GM12878 (cell line): ENCODE data around the gene FBXO8. TPM values are rescaled to one million over a fixed set of nuclear protein-coding genes. Genes with fewer than 3 reads are reported as not detected.

Experiments
- ATAC-seq: fragments of 200-7000 bp; cut with Tn5 transposase; 3 replicates; pipeline ENCODE4 v1.9.1; 2020; ENCODE audit warnings: mild to moderate bottlenecking, moderate library complexity
- BruUV-seq: library from RNA; stranded (reverse); fragments of 400-500 nt; replicated peaks from 2 replicates; lab custom pipeline; 2021; lab: Mats Ljungman, UMichigan
- CTCF ChIA-PET: fragments of 300-600 bp; sonication (Branson Sonifier 250); formaldehyde crosslinking; extraction: SDS; loops from one replicate; lab custom pipeline; 2021; ENCODE audit warnings: inconsistent platforms; lab: Yijun Ruan, JAX
- POLR2A ChIA-PET: fragments of 350-600 bp; formaldehyde crosslinking; extraction: SDS; loops from one replicate; lab custom pipeline; 2021; ENCODE audit warnings: inconsistent platforms; lab: Charles Lee
- RAD21 ChIA-PET: fragments of 300-600 bp; sonication (Branson Sonifier 250); formaldehyde crosslinking; loops from one replicate; lab custom pipeline; 2023; ENCODE audit warnings: antibody characterized with exemption; ENCODE audit not compliant: unreplicated experiment; lab: Charles Lee
- SMC1A ChIA-PET: fragments of 300-600 bp; sonication (Branson Sonifier 250); formaldehyde crosslinking; loops from one replicate; lab custom pipeline; 2023; ENCODE audit not compliant: unreplicated experiment, uncharacterized antibody; lab: Charles Lee
- DNase-seq: peaks from one replicate; pipeline ENCODE4 v3.0.0-alpha.2; 2011; ENCODE audit warnings: low read depth, low spot score
- FAIRE-seq: peaks from 3 replicates; lab custom pipeline; 2011; peaks lifted over from hg19 to GRCh38; lab: Jason Lieb, UNC
- H2AFZ ChIP-seq: 2 replicates; pipeline ENCODE4 v1.6.0; 2011; ENCODE audit warnings: low read depth, low read length, control low read depth; ENCODE audit not compliant: control insufficient read depth
- H3K27ac ChIP-seq: 2 replicates; pipeline ENCODE4 v1.5.1; 2011; ENCODE audit warnings: control low read depth; ENCODE audit not compliant: control insufficient read depth, insufficient read depth
- H3K27me3 ChIP-seq, 2 experiments: replicated peaks in 1 of 2; 2 replicates each; pipeline versions ENCODE4 v1.6.0 to v1.6.1; 2011; ENCODE audit warnings: low read length in 1 of 2; ENCODE audit not compliant: control insufficient read depth in 2 of 2, insufficient read depth in 2 of 2
- H3K36me3 ChIP-seq, 2 experiments: 2 replicates each; pipeline ENCODE4 v1.5.1; 2011; ENCODE audit warnings: low read length in 1 of 2; ENCODE audit not compliant: control insufficient read depth in 2 of 2, insufficient read depth in 2 of 2
- H3K4me1 ChIP-seq: 2 replicates; pipeline ENCODE4 v1.6.1; 2011; ENCODE audit warnings: mild to moderate bottlenecking, low read length, moderate library complexity, mixed read lengths; ENCODE audit not compliant: control insufficient read depth, insufficient read depth
- H3K4me2 ChIP-seq: 2 replicates; pipeline ENCODE4 v1.6.0; 2011; ENCODE audit warnings: control low read depth; ENCODE audit not compliant: control insufficient read depth, insufficient read depth
- H3K4me3 ChIP-seq: fragments of 200-600 bp; sonication (generic); 2 replicates; pipeline ENCODE4 v1.5.1; 2016
- H3K79me2 ChIP-seq: 2 replicates; pipeline ENCODE4 v1.6.0; 2011; ENCODE audit warnings: low read length; ENCODE audit not compliant: control insufficient read depth, insufficient read depth
- H3K9ac ChIP-seq: 2 replicates; pipeline ENCODE4 v1.8.0; 2011; ENCODE audit warnings: low read length, control low read depth, mixed read lengths; ENCODE audit not compliant: control insufficient read depth, insufficient read depth
- H3K9me3 ChIP-seq: replicated peaks from 3 replicates; pipeline ENCODE4 v1.5.1; 2011; ENCODE audit warnings: mild to moderate bottlenecking, low read length; ENCODE audit not compliant: control insufficient read depth, insufficient read depth
- H4K20me1 ChIP-seq: 2 replicates; pipeline ENCODE4 v1.6.0; 2011; ENCODE audit not compliant: control insufficient read depth, insufficient read depth
- ATF3 ChIP-seq: IDR thresholded peaks from 2 replicates; pipeline ENCODE4 v1.6.1; 2011; ENCODE audit warnings: low read depth, mild to moderate bottlenecking, low read length, moderate library complexity, borderline replicate concordance; ENCODE audit errors: extremely low read depth
- CBX5 ChIP-seq: sonication (generic); IDR thresholded peaks from 2 replicates; pipeline ENCODE4 v1.6.1; 2016; ENCODE audit warnings: low read depth, moderate library complexity, mild to moderate bottlenecking, inconsistent platforms
- E2F4 ChIP-seq: IDR thresholded peaks from 2 replicates; pipeline ENCODE4 v1.6.1; 2012; ENCODE audit warnings: low read depth, low read length, improper control_type of control experiment
- EED ChIP-seq: sonication (generic); IDR thresholded peaks from 2 replicates; pipeline ENCODE4 v1.6.1; 2016; ENCODE audit warnings: antibody characterized with exemption, low read depth
- FOS ChIP-seq: IDR thresholded peaks from 3 replicates; pipeline ENCODE4 v1.6.1; 2011; ENCODE audit warnings: borderline replicate concordance; ENCODE audit not compliant: insufficient read length; ENCODE audit errors: extremely low read depth
- PAX8 ChIP-seq: fragments of 450-650 bp; IDR thresholded peaks from 2 replicates; pipeline ENCODE4 v1.6.1; 2017; ENCODE audit warnings: mild to moderate bottlenecking, moderate library complexity
- RBBP5 ChIP-seq: fragments of 200-600 bp; sonication (generic); conservative IDR thresholded peaks from 2 replicates; pipeline ENCODE4 v1.6.1; 2016
- SRF ChIP-seq, 2 experiments: IDR thresholded peaks; 2 replicates each; pipeline ENCODE4 v1.6.1; 2011; ENCODE audit warnings: low read depth in 2 of 2, low read length in 2 of 2, mild to moderate bottlenecking in 1 of 2, moderate library complexity in 1 of 2
- TCF12 ChIP-seq: IDR thresholded peaks from 2 replicates; pipeline ENCODE4 v1.6.1; 2011; ENCODE audit warnings: low read depth, mild to moderate bottlenecking, low read length
- TCF7 ChIP-seq: IDR thresholded peaks from 2 replicates; pipeline ENCODE4 v1.6.1; 2014; ENCODE audit warnings: antibody characterized with exemption, borderline replicate concordance
- WGBS: methylation state at CpG from one replicate; pipeline ENCODE4 v1.1.6; 2016; ENCODE audit warnings: low lambda C conversion rate; ENCODE audit not compliant: insufficient replicate concordance, insufficient coverage; ENCODE audit errors: missing lambda C conversion rate; 5-methylcytosine and 5-hydroxymethylcytosine counted together
- in situ Hi-C: fragments of 300-500 bp; cut with MboI; formaldehyde crosslinking; loops from 9 replicates; pipeline ENCODE4 v1.14.3; 2018; ENCODE audit warnings: mixed read lengths
- intact Hi-C: fragments of 100-400 bp; cut with micrococcal nuclease; formaldehyde crosslinking; loops from one replicate; pipeline ENCODE4 v1.14.2; 2022; ENCODE audit not compliant: unreplicated experiment
- polyA plus RNA-seq, 11 experiments: library from polyadenylated mRNA; depleted of rRNA in 4 of 11; unstranded in 6 of 11; stranded (reverse) in 5 of 11; fragments of >200 nt; fragmentation: Nextera tagmentation in 4 of 11; fragmentation: Illumina TruSeq in 1 of 11; extraction: Ambion mirVana in 4 of 11; extraction: Trizol in 1 of 11; gene quantifications; 1 replicate in 1 of 11; 2 replicates in 10 of 11; pipeline versions ENCODE4 v1.2.1 to v1.2.3, GENCODE V29; 2011 to 2016; ENCODE audit warnings: inconsistent platforms in 2 of 11, missing spikeins in 2 of 11, low read depth in 1 of 11
- total RNA-seq, 4 experiments: library from RNA; depleted of rRNA in 3 of 4; stranded (reverse); fragments of >200 nt in 3 of 4; fragmentation: Illumina TruSeq in 1 of 4; extraction: Trizol in 1 of 4; gene quantifications; 2 replicates each; pipeline versions ENCODE4 v1.2.1 to v1.2.3, GENCODE V29; 2013 to 2021
- TF ChIP-seq, protein P1 (sequence below): fragments of 450-650 bp; IDR thresholded peaks from 2 replicates; pipeline ENCODE4 v1.6.1; 2017; ENCODE audit warnings: mild to moderate bottlenecking, low read depth, inconsistent platforms; ENCODE audit not compliant: poor library complexity, severe bottlenecking
- TF ChIP-seq, protein P2 (sequence below): fragments of 450-650 bp; IDR thresholded peaks from 2 replicates; pipeline ENCODE4 v1.6.1; 2018; ENCODE audit warnings: mild to moderate bottlenecking, low read depth, moderate library complexity; ENCODE audit not compliant: partially characterized antibody

The FBXO8 gene
- total and polyA plus RNA-seq, 10 of the 15 experiments (the other 5 are each of a cell fraction or from before 2014, with no cell fraction given) = 11.3 to 38.1 (median 16.8) TPM

GRCh38 chr4:174304664-174305063 is 21.2 kb upstream of the FBXO8 start:
- WGBS = 96% methylated on average over 1 of the region's 1 CpG
- no peaks in the 10 kb centered on the region for H3K27me3 ChIP-seq
- no peak for FAIRE-seq
- H3K27ac ChIP-seq = no peak overlapping the region
- no peak overlapping the region for H3K4me2 ChIP-seq
- no peaks in the 10 kb centered on the region for H3K9me3 ChIP-seq
- in situ Hi-C loops = loop anchor here (25.0 kb wide), 1 partner anchor 792 kb away; no protein-coding TSS in a partner anchor
- ChIA-PET CTCF (interaction anchor here (0.6 to 1.0 kb wide), 3 partner anchors 14 to 82 kb away, joined by 3 to 4 read pairs (median 3); no protein-coding TSS in a partner anchor), POLR2A (no interaction called here), RAD21 (no interaction called here), SMC1A (interaction anchor here (2.1 kb wide), 1 partner anchor 82 kb away, joined by 4 read pairs; no protein-coding TSS in a partner anchor)
- BruUV-seq = no TSS peak
- DNase-seq = no peak
- H3K79me2 ChIP-seq = no peaks in the 10 kb centered on the region
- H3K9ac ChIP-seq = no peak overlapping the region
- no peaks in the 10 kb centered on the region; the same call in 1 of the 2 replicates for H3K4me1 ChIP-seq
- H3K36me3 ChIP-seq = peaks cover 0 to 7% of the 10 kb centered on the region in 2 experiments; a peak in 1 of 4 replicates
- H4K20me1 ChIP-seq = no peaks in the 10 kb centered on the region
- ATAC-seq = no peak
- intact Hi-C loops = no loop called here
- no peak overlapping the region for H3K4me3 ChIP-seq
- no peak overlapping the region for H2AFZ ChIP-seq
- no peak for TF ChIP-seq ATF3
- TF ChIP-seq TCF7 = no peak
- TF ChIP-seq TCF12 = no peak
- TF ChIP-seq FOS = no peak
- no peak for TF ChIP-seq EED
- no peak for TF ChIP-seq RBBP5
- TF ChIP-seq E2F4 = no peak
- TF ChIP-seq, protein P1, sequence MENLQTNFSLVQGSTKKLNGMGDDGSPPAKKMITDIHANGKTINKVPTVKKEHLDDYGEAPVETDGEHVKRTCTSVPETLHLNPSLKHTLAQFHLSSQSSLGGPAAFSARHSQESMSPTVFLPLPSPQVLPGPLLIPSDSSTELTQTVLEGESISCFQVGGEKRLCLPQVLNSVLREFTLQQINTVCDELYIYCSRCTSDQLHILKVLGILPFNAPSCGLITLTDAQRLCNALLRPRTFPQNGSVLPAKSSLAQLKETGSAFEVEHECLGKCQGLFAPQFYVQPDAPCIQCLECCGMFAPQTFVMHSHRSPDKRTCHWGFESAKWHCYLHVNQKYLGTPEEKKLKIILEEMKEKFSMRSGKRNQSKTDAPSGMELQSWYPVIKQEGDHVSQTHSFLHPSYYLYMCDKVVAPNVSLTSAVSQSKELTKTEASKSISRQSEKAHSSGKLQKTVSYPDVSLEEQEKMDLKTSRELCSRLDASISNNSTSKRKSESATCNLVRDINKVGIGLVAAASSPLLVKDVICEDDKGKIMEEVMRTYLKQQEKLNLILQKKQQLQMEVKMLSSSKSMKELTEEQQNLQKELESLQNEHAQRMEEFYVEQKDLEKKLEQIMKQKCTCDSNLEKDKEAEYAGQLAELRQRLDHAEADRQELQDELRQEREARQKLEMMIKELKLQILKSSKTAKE = no peak
- TF ChIP-seq PAX8 = no peak
- no peak for TF ChIP-seq SRF (IDR thresholded peaks at IDR 0.05; ENCODE audit: low read depth in 2 of 2, low read length in 2 of 2)
- no peak for TF ChIP-seq CBX5
- TF ChIP-seq, protein P2, sequence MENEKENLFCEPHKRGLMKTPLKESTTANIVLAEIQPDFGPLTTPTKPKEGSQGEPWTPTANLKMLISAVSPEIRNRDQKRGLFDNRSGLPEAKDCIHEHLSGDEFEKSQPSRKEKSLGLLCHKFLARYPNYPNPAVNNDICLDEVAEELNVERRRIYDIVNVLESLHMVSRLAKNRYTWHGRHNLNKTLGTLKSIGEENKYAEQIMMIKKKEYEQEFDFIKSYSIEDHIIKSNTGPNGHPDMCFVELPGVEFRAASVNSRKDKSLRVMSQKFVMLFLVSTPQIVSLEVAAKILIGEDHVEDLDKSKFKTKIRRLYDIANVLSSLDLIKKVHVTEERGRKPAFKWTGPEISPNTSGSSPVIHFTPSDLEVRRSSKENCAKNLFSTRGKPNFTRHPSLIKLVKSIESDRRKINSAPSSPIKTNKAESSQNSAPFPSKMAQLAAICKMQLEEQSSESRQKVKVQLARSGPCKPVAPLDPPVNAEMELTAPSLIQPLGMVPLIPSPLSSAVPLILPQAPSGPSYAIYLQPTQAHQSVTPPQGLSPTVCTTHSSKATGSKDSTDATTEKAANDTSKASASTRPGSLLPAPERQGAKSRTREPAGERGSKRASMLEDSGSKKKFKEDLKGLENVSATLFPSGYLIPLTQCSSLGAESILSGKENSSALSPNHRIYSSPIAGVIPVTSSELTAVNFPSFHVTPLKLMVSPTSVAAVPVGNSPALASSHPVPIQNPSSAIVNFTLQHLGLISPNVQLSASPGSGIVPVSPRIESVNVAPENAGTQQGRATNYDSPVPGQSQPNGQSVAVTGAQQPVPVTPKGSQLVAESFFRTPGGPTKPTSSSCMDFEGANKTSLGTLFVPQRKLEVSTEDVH = no peak
